ENCODE measurements around the gene UTS2R. TPM values are rescaled to one million over a fixed set of nuclear protein-coding genes. Genes with fewer than 3 reads are reported as not detected.

The UTS2R gene
- total RNA-seq, 2 experiments from 2014 or later = not detected

Other genes starting within 250 kb of the UTS2R start
- gene CCDC57, start 158.9 kb upstream of the UTS2R start, total RNA-seq = 10 to 100 TPM; 59.5 to 65.1 TPM
- gene SLC16A3, start 142.7 kb upstream of the UTS2R start, total RNA-seq = 10 to 100 TPM; 75.8 to 79.3 TPM
- 100 to 1,000 TPM; 110 to 115 TPM for gene CSNK1D, start 98.1 kb upstream of the UTS2R start, total RNA-seq
- gene CD7, start 54.2 kb upstream of the UTS2R start, total RNA-seq = 100 to 1,000 TPM; 291 to 293 TPM
- gene SECTM1, start 38.0 kb upstream of the UTS2R start, total RNA-seq = under 1 TPM; 0.72 to 0.74 TPM
- gene TEX19, start 12.5 kb upstream of the UTS2R start, total RNA-seq = under 1 TPM; 0.10 to 0.23 TPM
- gene HEXD, start 46.6 kb downstream of the UTS2R start, total RNA-seq = 10 to 100 TPM; 17.3 to 20.3 TPM
- gene OGFOD3, start 46.8 kb downstream of the UTS2R start, total RNA-seq = 10 to 100 TPM; 18.4 to 21.5 TPM
- 100 to 1,000 TPM; 156 to 163 TPM for gene CYBC1, start 79.0 kb downstream of the UTS2R start, total RNA-seq
- gene NARF, start 87.0 kb downstream of the UTS2R start, total RNA-seq = 10 to 100 TPM; 49.9 to 51.3 TPM
- 10 to 100 TPM; 59.4 to 67.2 TPM for gene FOXK2, start 148.0 kb downstream of the UTS2R start, total RNA-seq